T-helper 1 cell treated with Interleukin-12 subunit alpha and Interleukin-12 subunit beta and Interleukin-4 antibody, amounts not matched to agents 30 μg/mL and 1 μg/mL, for 36 hours (primary cell): ENCODE measurements around the gene MRPS22.
A peak's percentile ranks its signal among the peaks of the same experiment; 100 is the strongest.
"Not testable (repeated sequence)": the region's sequence is repeated elsewhere in the genome, so short reads cannot be mapped to it uniquely, and the experiment has no call there.

Experiments
- H3K27ac Mint-ChIP-seq: one replicate; pipeline ENCODE4 v1.8.0; 2021; ENCODE audit warnings: mild to moderate bottlenecking, mixed read lengths
- H3K27me3 Mint-ChIP-seq: one replicate; pipeline ENCODE4 v1.8.0; 2021; ENCODE audit warnings: low read depth, mixed read lengths
- H3K36me3 Mint-ChIP-seq: one replicate; pipeline ENCODE4 v1.8.0; 2021; ENCODE audit warnings: low read depth, mixed read lengths
- H3K4me1 Mint-ChIP-seq: one replicate; pipeline ENCODE4 v1.8.0; 2021; ENCODE audit warnings: low read depth, mixed read lengths
- H3K4me3 Mint-ChIP-seq: one replicate; pipeline ENCODE4 v1.8.0; 2021; ENCODE audit warnings: mild to moderate bottlenecking, moderate library complexity, mixed read lengths
- H3K9me3 Mint-ChIP-seq: one replicate; pipeline ENCODE4 v1.8.0; 2021; ENCODE audit warnings: mixed read lengths

MRPS22 gene

DNA sequence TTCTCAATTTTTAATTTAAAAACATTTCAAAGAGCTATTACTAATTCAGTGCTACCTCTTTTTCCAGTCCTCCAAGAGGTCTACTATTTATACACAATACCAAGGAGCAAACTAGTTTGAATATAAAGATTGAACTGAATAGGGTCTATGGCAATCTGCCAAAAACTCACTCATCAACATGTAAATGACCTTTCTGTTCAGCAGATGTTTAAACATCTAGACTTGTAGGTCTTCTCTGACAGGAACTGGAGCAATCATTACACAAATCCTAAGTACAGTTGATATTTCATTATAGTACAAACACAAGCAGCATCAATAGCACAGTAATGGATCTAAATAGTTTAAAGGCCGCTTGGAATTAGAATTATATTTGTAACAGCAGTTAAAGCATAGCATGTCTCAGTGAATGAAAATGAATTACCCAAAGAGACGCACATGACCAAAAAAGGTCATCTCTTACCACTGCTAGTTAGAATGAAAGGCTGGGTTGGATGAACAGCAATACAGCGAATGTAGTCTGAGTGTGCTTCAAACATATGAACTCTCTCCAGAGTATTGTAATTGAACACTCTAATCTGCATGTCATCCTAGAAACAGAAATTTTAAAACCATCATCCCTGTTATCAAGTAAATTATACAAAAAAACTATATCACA, 34.9 kb downstream of the MRPS22 start:
- Mint-ChIP-seq H3K27ac (no peak overlapping the region), H3K27me3 (no peaks in the 10 kb centered on the region), H3K4me1 (peaks cover 9% of the 10 kb centered on the region), H3K9me3 (no peaks in the 10 kb centered on the region), H3K36me3 (peaks cover 37% of the 10 kb centered on the region), H3K4me3 (no peak overlapping the region)

DNA sequence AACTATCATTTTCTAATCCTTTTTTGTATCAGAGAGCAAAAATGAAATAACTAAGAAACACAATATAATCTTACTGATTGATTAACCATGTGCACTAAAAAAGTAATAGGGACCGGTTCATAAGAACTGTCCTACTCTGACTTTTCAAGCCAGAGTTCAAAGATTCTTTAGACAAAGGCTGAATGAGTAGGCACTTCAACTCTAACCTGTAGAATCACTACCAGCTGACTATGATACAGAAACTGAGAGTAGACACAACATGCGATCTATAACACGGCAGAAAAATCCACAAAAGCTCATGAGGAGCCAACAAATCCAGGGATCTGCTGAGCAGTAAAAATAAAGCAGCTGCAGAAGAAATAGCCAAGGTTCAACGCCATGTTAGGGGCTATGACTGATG, 36.8 kb downstream of the MRPS22 start:
- no peak overlapping the region for H3K27ac Mint-ChIP-seq
- no peaks in the 10 kb centered on the region for H3K27me3 Mint-ChIP-seq
- H3K4me1 Mint-ChIP-seq: peaks cover 9% of the 10 kb centered on the region
- H3K36me3 Mint-ChIP-seq: peaks cover 27% of the 10 kb centered on the region
- no peak overlapping the region for H3K4me3 Mint-ChIP-seq
- no peaks in the 10 kb centered on the region for H3K9me3 Mint-ChIP-seq

DNA sequence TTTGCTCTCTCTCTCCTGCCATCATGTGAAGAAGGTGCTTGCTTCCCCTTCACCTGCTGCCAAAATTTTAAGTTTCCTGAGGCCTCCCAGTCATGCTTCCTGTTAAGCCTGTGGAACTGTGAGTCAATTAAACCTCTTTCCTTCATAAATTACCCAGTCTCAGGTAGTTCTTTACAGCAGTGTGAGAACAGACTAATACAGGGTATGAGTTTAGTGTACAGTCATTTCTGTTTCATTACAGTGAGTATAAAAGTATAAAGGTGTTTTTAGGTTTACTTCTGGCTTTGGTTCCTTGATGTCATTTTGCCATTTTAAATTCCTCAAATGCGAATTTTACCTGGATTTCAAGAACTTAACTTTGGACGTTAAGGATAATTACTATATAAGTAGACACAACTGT, 38.5 kb downstream of the MRPS22 start:
- Mint-ChIP-seq H3K4me1 (peaks cover 22% of the 10 kb centered on the region), H3K36me3 (peaks cover 25% of the 10 kb centered on the region)
- H3K27ac Mint-ChIP-seq, H3K27me3 Mint-ChIP-seq, H3K4me3 Mint-ChIP-seq, H3K9me3 Mint-ChIP-seq: not testable (repeated sequence)

DNA sequence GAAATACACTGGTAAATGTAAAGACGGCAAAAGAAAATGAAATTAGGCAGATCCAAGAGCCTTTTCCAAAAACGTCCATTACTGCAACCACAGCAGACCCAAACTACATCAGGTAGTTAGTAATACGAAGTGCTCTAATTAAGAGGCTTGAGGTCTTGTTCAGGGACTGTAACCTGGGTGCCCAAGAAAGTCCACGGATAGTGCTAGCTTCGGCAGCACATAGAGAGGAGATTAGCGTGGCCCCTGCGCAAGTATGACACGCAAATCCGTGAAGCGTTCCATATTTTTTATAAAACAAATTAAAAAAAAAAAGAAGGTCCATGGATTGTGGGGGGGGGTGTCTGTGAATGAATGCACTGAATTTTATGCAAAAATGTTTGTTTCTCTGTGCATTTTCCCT, 44.3 kb downstream of the MRPS22 start:
- Mint-ChIP-seq H3K27ac (no peak overlapping the region), H3K4me1 (peaks cover 32% of the 10 kb centered on the region), H3K4me3 (peak overlapping the region; percentile 93), H3K27me3 (no peaks in the 10 kb centered on the region), H3K9me3 (no peaks in the 10 kb centered on the region), H3K36me3 (peaks cover 7% of the 10 kb centered on the region)

DNA sequence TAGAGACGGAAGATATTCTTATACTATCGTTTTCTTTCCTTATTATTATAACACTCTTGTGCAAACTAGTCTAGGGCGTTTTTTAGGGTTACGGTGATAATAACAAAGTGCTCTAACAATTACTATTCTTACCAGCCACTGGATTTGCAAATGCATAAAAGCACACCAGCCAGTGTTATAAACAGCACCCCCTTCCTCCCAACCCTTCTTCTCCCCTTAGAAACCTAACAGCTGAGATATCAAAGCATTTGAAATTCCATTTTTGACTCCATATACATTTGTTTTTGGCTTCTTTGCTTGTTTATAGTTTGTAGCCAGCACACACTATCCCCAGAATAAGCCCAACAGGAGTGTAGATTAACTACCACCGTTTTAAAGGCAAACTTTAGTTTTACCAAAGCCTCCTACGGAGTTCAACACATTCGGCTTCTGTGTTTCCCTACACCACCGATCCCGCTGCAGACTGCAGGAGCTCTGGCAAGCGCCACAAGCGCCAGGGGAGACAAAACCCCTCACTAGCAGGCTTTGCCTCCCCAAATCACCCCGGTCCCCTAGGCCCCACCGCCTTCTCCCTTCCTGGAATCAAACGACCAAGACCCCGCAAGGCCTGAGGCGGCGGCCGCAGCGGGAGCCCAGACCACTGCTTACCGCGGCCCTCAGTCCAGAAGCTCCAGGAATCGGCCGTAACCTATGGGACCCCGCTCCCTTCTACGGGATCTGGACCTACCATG, 45.2 kb downstream of the MRPS22 start:
- no peaks in the 10 kb centered on the region for H3K9me3 Mint-ChIP-seq
- peak overlapping the region; percentile 94 for H3K27ac Mint-ChIP-seq
- H3K4me3 Mint-ChIP-seq: peak overlapping the region; percentile 93
- peaks cover 7% of the 10 kb centered on the region for H3K36me3 Mint-ChIP-seq
- H3K27me3 Mint-ChIP-seq: peaks cover 8% of the 10 kb centered on the region
- H3K4me1 Mint-ChIP-seq: peaks cover 34% of the 10 kb centered on the region

DNA sequence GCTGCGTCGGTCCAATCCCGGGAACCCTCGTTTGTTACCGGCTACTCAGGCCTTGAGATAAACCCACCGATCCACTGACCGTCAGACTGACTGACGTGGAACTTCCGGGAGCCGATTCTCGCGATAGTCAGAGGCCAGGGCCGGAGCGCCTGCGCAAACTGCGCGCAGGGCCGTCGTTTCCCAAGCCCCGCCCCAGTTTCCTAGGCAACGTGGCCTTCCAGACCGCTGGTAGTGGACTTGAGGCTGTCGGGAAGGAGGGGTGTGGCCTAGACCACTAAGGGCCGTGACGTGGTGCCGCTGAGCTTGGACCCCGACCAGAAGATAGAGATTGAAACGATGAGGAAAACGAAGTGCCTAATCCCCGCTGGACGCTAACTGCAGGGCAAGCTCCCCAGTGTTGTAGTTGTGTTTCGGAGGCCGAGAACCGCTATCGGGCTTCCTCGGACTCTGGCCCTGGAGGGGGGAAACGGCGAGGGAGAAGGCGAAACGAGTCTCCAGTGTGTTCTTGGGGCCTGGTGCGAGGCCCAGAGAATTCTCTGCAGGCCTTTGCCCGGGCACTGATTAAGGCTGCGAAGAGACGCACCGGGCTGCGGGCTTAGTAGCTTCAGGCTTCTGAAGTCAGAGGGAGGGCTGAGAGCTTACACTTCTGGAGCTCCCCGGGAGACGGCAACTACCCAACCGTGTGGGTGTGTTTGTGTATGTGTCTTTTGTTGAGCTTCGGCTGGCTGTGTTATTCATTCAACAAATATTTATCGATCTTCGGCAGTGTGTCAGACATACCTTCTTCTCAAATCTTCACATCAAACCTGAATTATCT, 45.9 kb downstream of the MRPS22 start, which contains the start of gene COPB2:
TSS of gene COPB2 (minus strand) at position 96 of the 817 bp plus-strand sequence. CDS start 97 bp downstream, outside the sequence.
- H3K9me3 Mint-ChIP-seq: no peaks in the 10 kb centered on the region
- peaks cover 35% of the 10 kb centered on the region for H3K4me1 Mint-ChIP-seq
- H3K27ac Mint-ChIP-seq: peak within 1 kb of the TSS; percentile 94
- peak within 1 kb of the TSS; percentile 93 for H3K4me3 Mint-ChIP-seq
- peaks cover 9% of the 10 kb centered on the region for H3K27me3 Mint-ChIP-seq
- peaks cover 7% of the 10 kb centered on the region for H3K36me3 Mint-ChIP-seq

DNA sequence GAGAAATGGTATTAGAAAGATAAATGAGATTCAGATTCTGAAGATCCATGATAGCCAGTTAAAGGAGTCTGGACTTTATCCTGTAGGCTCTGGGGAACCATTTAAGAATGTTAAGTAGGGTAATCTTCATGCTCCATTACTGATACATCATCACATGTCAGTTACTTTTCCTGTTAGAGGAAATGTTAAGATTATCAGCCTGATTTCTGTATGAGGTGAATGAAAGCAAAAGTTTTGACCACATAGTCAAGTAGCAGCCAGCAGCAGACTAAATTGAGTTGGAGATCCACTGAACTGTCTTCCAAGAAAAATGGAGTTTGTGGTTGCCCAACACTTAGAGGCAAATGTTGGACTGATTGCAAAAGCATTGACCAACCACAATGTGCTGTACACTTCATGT, 50.3 kb downstream of the MRPS22 start:
- peaks cover 21% of the 10 kb centered on the region for H3K27me3 Mint-ChIP-seq
- no peaks in the 10 kb centered on the region for H3K36me3 Mint-ChIP-seq
- H3K4me3 Mint-ChIP-seq: no peak overlapping the region
- H3K27ac Mint-ChIP-seq: no peak overlapping the region
- no peaks in the 10 kb centered on the region for H3K9me3 Mint-ChIP-seq
- peaks cover 8% of the 10 kb centered on the region for H3K4me1 Mint-ChIP-seq

DNA sequence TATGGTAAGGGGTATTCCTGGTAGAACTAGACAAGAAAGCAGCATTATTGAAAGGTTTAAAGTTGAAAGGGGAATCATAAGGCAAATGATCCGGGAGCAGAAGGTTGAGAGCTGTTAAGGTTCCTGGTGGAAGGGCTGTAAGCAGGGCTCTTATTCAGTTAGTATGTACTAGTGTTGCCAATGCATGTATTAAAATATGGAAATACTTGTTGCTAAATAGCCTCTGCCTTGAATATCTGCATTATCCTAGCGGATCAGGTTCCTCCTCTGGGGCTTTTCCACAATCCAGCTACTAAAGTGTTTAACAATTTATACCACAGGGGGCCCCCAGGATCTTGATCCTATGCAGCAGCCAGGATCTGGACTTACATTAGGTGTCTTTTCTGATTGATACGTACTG, 52.9 kb downstream of the MRPS22 start:
- Mint-ChIP-seq H3K4me3 (no peak overlapping the region), H3K4me1 (peaks cover 3% of the 10 kb centered on the region), H3K9me3 (no peaks in the 10 kb centered on the region), H3K36me3 (no peaks in the 10 kb centered on the region), H3K27ac (no peak overlapping the region), H3K27me3 (peaks cover 21% of the 10 kb centered on the region)

DNA sequence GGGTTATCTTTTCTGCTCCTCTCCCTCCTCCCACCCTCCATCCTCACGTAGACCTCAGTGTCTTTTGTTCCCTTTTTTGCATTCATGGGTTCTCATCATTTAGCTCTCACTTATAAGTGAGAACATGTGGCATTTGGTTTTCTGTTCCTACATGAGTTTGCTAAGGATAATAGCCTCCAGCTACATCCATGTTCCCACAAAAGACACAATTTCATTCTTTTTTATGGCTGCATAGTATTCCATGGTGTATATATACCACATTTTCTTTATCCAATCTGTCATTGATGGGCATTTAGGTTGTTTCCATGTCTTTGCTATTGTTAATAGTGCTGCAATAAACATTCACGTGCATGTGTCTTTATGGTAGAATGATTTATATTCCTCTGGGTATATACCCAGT, 57.3 kb downstream of the MRPS22 start:
- H3K27me3 Mint-ChIP-seq, H3K4me3 Mint-ChIP-seq, H3K27ac Mint-ChIP-seq, H3K4me1 Mint-ChIP-seq, H3K36me3 Mint-ChIP-seq: not testable (repeated sequence)
- peaks cover 14% of the 10 kb centered on the region for H3K9me3 Mint-ChIP-seq
